Skeletal muscle tissue (tissue), 4 donors: ENCODE data around the gene KCNC3. TPM values are rescaled to one million over a fixed set of nuclear protein-coding genes. Genes with fewer than 3 reads are reported as not detected.
A peak's percentile ranks its signal among the peaks of the same experiment; 100 is the strongest.

ENCODE experiments used
- H3K27ac ChIP-seq: one replicate; pipeline ENCODE4 v1.7.0; 2013; ENCODE audit warnings: mild to moderate bottlenecking, low read depth, low read length, inconsistent platforms
- H3K27me3 ChIP-seq, 3 donors: one replicate each; pipeline ENCODE4 v1.7.0; 2013; ENCODE audit warnings: low read length in 3 of 3; ENCODE audit not compliant: control insufficient read depth in 3 of 3, insufficient read depth in 3 of 3
- H3K36me3 ChIP-seq, 3 donors: one replicate each; pipeline ENCODE4 v1.7.0; 2013; ENCODE audit warnings: low read length in 3 of 3; ENCODE audit not compliant: control insufficient read depth in 3 of 3, insufficient read depth in 3 of 3
- H3K4me1 ChIP-seq, 3 donors: one replicate each; pipeline ENCODE4 v1.7.0; 2013; ENCODE audit warnings: low read length in 3 of 3, mild to moderate bottlenecking in 3 of 3; ENCODE audit not compliant: control insufficient read depth in 3 of 3, insufficient read depth in 3 of 3
- H3K4me3 ChIP-seq, 3 donors: one replicate each; pipeline ENCODE4 v1.7.0; 2013; ENCODE audit warnings: low read length in 3 of 3
- H3K9ac ChIP-seq, 3 donors: one replicate each; pipeline ENCODE4 v1.7.0; 2013; ENCODE audit warnings: low read length in 3 of 3, mild to moderate bottlenecking in 3 of 3, moderate library complexity in 2 of 3, low read depth in 1 of 3
- H3K9me3 ChIP-seq, 3 donors: one replicate each; pipeline ENCODE4 v1.7.0; 2013; ENCODE audit warnings: low read length in 3 of 3; ENCODE audit not compliant: control insufficient read depth in 3 of 3
- total RNA-seq: library from RNA; depleted of rRNA; stranded (reverse); fragments of >200 nt; gene quantifications from one replicate; pipeline ENCODE4 v1.2.3, GENCODE V29; 2014
- donor health status: Osteomylitis.

The KCNC3 gene
- total RNA-seq, 1 donor from 2014 or later, result under 0.01 TPM

DNA sequence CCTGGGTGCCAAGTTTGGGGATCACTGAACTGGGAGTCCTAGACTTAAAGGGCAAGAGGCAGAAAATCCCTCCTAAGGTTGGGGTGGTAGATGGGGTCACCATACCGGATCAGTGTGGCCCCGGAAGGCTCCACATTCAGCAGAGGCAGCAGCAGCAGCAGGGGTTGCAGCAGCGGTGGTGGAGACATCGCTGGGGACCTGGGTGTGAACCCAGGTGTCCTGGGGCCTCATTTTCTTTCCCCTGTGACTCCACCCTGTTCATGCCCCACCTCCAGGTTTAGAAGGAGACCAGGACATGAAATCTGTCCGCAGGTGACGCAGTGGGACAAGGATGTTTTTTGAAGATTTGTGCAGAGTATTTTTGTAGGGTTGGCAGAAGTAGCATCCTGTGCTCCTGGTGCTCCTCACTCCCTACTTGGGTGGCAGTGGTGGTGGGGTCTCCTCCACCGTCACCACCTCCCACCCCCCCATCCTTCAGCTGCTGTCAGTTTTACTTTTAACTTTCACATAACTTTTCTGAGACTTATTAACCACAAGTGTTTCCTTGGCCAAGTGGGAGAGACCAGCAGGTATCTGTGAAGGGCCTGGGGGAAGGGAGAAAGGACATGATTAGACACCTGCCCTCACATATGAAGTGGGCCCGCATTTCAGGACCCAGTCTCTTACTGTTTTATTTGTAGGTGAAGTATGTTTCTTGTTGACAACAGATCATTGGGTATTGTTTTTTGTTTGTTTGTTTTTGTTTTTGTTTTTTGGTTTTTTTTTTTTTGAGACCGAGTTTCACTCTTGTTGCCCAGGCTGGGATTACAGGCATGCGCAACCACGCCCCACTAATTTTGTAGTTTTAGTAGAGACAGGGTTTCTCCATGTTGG, 36.5 kb upstream of the KCNC3 start, which contains the start of gene NAPSA:
TSS of gene NAPSA (minus strand) at position 206 of the 873 bp plus-strand sequence. CDS start at position 188, 18 bp downstream.
- H3K4me1 ChIP-seq, result peaks cover 3 to 14% (median 7%) of the 10 kb centered on the region in 3 donors

DNA sequence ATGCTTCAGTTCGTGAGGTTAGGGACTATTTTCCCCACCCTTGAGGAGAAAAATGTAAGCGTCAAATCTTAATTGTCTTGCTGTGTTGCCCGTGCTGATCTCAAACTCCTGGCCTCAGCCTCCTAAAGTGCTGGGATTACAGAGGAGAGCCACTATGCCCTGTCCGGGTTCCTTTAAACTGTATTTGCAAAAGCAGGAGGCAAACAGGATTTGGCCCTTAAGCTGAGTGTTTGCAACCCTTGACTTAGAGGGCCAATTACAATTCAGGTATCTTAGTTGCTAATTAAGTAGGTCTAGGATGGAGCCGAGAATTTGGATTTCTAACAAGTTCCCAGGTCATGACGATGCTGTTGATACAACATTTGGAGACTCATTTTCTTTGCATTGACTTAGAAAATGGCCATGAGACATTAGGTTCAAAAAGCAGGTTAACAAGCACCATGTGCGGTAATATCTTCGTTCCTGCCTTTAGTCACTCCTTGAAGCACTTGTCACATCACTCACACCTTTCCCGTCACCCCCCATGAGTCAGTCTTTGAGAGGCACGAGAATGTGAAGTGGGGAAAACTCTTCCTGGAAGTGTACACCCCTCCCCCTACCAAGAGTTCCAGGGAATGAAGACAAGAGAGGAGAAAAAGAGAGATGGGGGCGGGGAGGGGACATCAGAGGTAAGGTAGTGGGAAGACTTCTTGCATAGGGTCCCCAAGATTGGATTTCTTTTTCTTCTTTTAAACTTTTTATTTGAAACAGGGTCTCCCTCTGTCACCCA, 33.7 kb upstream of the KCNC3 start:
- Histone ChIP-seq H3K27ac (no peak overlapping the region), H3K27me3 (peaks cover 0 to 14% (median 0%) of the 10 kb centered on the region in 3 donors), H3K36me3 (no peaks in the 10 kb centered on the region), H3K4me1 (peaks cover 1 to 8% (median 7%) of the 10 kb centered on the region in 3 donors), H3K9me3 (no peaks in the 10 kb centered on the region), H3K4me3 (no peak overlapping the region), H3K9ac (no peak overlapping the region)

More for the DNA sequence above, 36.5 kb upstream of the KCNC3 start, which contains the start of gene NAPSA:
- Histone ChIP-seq H3K9me3 (no peaks in the 10 kb centered on the region), H3K27me3 (no peaks in the 10 kb centered on the region), H3K36me3 (no peaks in the 10 kb centered on the region), H3K4me3 (no peak within 1 kb of the TSS), H3K9ac (no peak within 1 kb of the TSS), H3K27ac (no peak within 1 kb of the TSS)

DNA sequence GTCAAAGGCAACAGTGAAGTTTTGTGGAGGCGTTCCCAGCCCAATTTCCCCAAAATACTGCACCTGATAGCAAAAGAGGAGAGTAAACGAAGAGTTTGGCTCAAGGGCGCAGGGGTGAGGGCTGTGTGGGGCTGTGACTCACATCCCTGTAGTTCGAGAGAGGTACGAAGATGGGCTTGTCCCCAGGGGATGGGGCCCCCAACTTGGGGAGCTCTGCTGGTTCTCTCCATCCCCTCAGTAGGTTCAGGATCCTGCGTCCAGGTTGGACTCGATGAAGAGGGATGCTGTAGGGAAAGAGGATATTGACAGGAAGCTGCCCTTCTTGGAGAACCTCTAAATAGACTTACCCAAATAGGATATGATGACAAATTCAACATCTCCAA, 32.8 kb upstream of the KCNC3 start:
- no peaks in the 10 kb centered on the region for H3K9me3 ChIP-seq
- H3K4me3 ChIP-seq, result no peak overlapping the region
- peaks cover 0 to 14% (median 0%) of the 10 kb centered on the region in 3 donors for H3K27me3 ChIP-seq
- H3K36me3 ChIP-seq, result no peaks in the 10 kb centered on the region
- H3K27ac ChIP-seq, result no peak overlapping the region
- no peak overlapping the region for H3K9ac ChIP-seq
- peaks cover 8 to 16% (median 12%) of the 10 kb centered on the region in 3 donors for H3K4me1 ChIP-seq

DNA sequence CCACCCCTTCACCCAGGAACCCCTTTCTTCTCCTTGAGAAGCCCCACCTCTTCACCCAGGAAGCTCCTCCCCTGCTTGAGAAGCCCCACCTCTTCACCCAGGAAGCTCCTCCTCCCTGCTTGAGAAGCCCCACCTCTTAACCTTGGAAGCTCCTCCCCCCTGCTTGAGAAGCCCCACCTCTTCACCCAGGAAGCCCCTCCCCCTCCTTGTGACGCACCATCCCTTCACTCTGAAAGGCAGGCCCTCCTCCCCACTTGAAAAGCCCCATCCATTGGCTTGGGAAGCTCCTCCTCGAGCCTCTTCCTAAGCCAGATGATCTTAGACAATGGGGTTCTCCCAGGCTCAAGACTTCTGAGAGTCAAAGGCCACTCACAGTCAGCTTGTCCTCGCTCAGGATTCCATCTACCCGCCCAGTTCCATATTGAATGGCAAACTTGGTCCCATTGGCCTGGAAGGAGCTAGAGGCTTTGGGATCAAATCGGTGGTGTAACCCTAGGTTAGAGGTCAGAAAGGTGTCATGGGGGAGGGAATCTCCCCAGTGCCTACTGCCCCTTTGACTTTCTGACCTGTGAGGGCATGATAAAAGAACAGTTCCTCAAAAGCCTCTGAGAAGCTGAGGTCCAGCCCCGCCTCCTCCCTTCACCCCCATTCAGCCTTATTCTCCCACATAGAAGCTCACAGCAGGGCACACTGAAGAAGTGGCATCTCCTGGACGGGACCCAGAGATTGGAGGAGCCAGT, 32.3 kb upstream of the KCNC3 start:
- Histone ChIP-seq H3K27me3 (peaks cover 0 to 14% (median 0%) of the 10 kb centered on the region in 3 donors), H3K9me3 (no peaks in the 10 kb centered on the region), H3K4me3 (no peak overlapping the region), H3K36me3 (no peaks in the 10 kb centered on the region), H3K4me1 (peaks cover 8 to 16% (median 12%) of the 10 kb centered on the region in 3 donors), H3K9ac (no peak overlapping the region), H3K27ac (no peak overlapping the region)

DNA sequence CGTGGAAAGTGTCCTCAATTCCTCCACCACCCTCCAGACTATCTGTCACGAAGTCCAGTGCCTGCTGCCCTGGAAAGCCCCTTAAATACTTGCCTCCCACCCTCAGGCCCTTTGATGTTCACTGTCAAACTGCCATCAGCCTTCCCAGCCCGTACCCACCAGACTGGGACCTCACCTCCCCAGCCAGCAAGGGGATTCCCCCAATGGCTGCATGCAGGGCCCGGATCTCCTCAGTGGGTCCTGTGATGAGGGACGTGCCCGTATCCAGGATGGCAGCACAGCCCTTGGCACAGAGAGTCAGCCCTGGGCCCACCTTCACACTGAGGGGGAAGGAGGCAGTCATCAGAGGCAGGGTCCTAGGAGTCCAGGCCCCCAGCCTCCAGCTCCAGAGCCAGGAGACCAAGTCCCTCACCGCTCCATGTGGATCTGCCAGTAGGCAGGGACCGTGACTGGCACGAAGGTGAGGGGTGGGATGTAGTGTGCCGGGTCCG, 30.2 kb upstream of the KCNC3 start:
- H3K4me1 ChIP-seq, result peaks cover 8 to 16% (median 12%) of the 10 kb centered on the region in 3 donors
- no peaks in the 10 kb centered on the region for H3K36me3 ChIP-seq
- H3K27me3 ChIP-seq, result peaks cover 0 to 14% (median 0%) of the 10 kb centered on the region in 3 donors
- H3K4me3 ChIP-seq, result no peak overlapping the region
- no peak overlapping the region for H3K27ac ChIP-seq
- H3K9ac ChIP-seq, result no peak overlapping the region
- no peaks in the 10 kb centered on the region for H3K9me3 ChIP-seq

DNA sequence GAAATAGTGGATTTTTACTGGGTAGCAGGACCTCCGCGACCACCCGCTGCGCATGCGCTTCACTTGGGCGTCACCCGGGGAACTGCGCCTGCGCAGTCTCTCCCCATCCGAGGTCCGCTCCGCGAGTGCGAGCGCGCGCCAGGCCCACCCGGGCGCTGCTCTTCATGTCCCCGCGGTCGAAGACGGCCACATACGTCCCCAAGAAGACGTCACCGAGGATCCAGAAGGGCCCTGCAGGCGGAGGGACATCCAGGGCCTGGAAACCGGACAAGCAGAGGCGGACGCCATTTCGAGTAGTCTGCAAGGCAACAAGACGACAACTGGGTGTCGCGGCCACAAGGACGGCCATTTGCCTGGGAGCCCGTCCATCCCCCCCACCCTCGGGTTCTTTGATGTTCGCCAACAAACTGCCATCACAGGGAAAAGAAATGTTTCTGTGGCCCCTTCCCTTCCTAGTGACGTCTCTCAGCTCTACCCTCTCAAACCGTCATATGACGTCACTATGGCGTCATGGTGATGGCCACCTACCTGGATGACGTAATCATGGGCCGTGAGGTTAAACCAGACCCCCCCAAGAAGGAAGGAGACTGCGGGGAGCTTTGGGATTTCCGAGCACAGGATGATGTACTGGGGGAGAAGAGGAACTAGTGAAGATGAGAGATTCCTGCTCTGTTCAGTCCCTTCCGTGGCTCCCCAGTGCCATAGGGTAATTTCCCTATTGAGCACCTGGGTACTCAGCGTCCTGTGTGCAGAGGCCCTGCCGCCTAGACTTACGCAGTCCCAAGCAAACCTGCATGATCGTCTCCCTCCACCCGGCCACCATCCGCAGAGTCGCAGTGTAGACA, 29.5 kb upstream of the KCNC3 start:
- no peaks in the 10 kb centered on the region for H3K9me3 ChIP-seq
- peak overlapping the region; percentile 70 to 77 (median 73) for H3K4me3 ChIP-seq
- H3K4me1 ChIP-seq, result peaks cover 8 to 16% (median 12%) of the 10 kb centered on the region in 3 donors
- H3K9ac ChIP-seq, result peak overlapping the region in 2 of 3 donors; percentile 51 to 72
- peaks cover 0 to 14% (median 0%) of the 10 kb centered on the region in 3 donors for H3K27me3 ChIP-seq
- peak overlapping the region; percentile 72 for H3K27ac ChIP-seq
- no peaks in the 10 kb centered on the region for H3K36me3 ChIP-seq

DNA sequence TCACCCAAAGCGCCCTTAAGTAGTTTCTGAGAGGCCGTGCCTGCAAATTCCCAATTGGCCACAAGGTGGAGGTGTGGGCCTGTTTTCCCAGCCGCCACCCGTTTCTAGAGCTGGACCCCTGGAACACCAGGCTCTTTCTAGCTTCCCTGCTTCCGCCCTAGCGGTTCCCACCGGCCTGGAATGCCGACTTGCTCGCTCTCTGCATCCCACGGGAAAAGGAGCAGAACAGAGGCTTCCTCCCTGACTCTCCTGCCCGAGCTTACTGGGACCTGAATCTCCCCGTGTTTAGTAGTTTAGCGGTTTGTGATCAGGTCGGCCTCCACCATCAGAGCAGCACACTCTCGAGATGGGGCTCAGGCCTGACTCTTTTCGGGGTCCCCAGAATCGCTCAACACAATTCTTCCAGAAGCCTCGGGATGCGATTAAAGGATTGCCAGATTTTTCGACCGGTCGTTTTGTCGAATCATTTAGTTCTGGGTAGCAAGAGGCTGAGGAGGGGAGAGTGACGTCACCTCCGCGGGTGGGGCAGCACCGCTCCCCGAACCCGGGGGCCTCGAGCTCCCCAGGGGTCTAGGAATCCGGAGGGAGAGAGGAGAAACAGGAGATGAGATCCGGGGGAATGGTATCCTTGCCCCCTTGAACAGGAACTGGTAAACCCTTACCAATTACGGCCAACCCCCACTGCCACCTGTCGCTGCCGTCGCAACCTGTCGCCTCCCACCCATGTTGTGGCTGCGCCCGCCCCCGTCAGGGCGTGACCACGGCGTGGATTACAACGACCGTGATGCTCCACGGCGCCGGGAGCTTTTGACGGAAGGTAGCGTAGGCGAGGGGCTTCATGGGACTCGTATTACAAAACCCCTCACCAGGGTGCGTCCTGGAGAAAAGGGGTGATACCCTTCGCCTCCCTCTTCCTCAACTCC, 28.3 kb upstream of the KCNC3 start:
- Histone ChIP-seq H3K27ac (peak overlapping the region; percentile 72), H3K4me1 (peaks cover 8 to 16% (median 12%) of the 10 kb centered on the region in 3 donors), H3K9ac (peak overlapping the region; percentile 69 to 72 (median 69)), H3K27me3 (peaks cover 0 to 14% (median 0%) of the 10 kb centered on the region in 3 donors), H3K36me3 (no peaks in the 10 kb centered on the region), H3K9me3 (no peaks in the 10 kb centered on the region), H3K4me3 (peak overlapping the region; percentile 77 to 83 (median 80))

DNA sequence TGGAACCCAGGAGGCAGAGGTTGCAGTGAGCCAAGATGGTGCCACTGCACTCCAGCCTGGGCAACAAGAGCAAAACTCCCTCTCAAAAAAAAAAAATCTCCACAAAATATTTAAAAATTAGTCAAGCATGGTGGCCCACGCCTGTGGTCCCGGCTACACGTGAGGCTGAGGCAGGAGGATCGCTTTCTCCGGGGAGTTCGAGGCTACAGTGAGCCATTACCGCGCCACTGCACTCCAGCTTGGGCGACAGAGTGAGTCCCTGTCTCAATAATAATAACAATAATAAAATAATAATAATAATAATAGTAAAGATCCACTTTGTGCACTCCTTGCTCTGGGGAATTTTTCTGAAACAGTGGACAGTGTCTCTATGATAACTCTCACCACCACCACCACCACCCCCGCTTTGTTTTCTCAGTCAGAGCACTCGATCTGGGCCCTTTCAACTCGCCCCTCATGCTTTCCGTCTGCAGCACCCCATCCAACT, 27.6 kb upstream of the KCNC3 start:
- no peak overlapping the region for H3K27ac ChIP-seq
- H3K4me3 ChIP-seq, result no peak overlapping the region

More for the DNA sequence above, 27.6 kb upstream of the KCNC3 start:
- peak overlapping the region in 1 of 3 donors; percentile 69 for H3K9ac ChIP-seq
- H3K27me3 ChIP-seq, result peaks cover 0 to 14% (median 0%) of the 10 kb centered on the region in 3 donors
- no peaks in the 10 kb centered on the region for H3K36me3 ChIP-seq
- H3K9me3 ChIP-seq, result no peaks in the 10 kb centered on the region
- H3K4me1 ChIP-seq, result peaks cover 8 to 16% (median 12%) of the 10 kb centered on the region in 3 donors
